ENCODE results near the gene SYNJ1.

SYNJ1 gene

DNA sequence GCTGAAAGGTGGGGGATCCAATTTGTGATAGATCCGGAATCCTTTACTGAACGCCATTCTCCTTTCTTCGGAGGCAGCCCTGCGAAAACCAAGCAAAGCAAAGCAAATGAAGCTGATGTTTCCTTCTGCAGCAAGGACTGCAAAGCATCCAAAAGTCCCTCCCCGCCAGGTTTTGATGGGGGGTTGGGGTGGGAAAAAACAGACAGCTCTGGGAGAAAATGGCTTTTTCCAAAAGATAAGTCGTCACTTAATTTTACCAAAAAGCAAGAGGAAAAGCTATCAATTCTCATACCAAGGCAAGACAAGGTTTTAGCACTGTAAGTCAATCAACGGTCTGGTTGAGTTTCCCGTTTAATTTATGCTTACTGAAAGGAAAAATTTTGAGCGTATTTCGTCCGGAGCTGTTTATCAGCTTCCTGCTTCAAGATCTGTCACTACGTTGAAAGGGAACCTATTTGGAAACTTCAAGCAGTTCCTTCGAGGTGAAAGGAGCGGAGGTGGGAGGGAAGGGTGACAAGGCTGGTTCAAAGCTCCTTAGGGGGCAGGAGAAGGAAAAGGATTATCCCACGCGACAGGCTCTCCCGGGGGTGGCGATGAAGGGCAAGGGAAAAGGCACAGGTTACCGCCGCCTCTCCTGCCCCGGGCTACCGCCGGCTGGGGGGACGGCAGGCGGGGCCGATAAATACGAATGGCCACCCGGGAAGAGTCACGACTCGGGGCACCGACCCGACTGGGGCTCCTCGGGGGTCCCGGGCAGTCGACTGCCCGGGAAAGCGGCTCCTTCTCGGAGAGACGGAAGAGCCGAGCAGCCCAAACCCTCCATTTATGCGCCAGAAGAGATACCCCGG, 750 bp downstream of the SYNJ1 start:
- peak; percentile 26 for DNase-seq (ENCODE audit: low read depth, low spot score)

DNA sequence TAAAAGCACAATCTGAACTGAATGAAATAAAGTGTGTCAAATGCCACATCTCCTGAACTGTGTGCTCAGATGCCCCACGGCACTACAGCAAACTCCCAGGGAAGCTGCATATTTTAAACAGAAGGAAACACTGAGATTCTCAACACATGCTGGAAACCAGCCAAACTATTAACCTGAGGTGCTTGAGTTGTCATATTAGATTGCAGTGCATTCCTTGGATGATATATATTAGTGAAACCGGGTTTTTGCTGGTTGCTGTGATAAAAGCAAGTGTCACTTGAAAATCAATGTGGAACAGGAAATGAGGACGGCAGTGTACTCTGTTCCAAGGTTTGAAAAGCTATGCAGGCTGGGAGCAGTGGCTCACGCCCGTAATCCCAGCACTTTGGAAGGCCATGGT, 8.7 kb downstream of the SYNJ1 start:
- in situ Hi-C loops (cut with HindIII; ENCODE audit: low sequenced_read_pairs), result no loop called here
- H3K4me3 ChIP-seq (ENCODE audit: low read depth, low read length), result no peak overlapping the region
- TF ChIP-seq, protein P1, sequence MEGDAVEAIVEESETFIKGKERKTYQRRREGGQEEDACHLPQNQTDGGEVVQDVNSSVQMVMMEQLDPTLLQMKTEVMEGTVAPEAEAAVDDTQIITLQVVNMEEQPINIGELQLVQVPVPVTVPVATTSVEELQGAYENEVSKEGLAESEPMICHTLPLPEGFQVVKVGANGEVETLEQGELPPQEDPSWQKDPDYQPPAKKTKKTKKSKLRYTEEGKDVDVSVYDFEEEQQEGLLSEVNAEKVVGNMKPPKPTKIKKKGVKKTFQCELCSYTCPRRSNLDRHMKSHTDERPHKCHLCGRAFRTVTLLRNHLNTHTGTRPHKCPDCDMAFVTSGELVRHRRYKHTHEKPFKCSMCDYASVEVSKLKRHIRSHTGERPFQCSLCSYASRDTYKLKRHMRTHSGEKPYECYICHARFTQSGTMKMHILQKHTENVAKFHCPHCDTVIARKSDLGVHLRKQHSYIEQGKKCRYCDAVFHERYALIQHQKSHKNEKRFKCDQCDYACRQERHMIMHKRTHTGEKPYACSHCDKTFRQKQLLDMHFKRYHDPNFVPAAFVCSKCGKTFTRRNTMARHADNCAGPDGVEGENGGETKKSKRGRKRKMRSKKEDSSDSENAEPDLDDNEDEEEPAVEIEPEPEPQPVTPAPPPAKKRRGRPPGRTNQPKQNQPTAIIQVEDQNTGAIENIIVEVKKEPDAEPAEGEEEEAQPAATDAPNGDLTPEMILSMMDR (IDR thresholded peaks at IDR 0.05; ENCODE audit: low read depth, low read length), result no peak
- no peak for DNase-seq (ENCODE audit: low read depth, low spot score)

More for the DNA sequence above, 750 bp downstream of the SYNJ1 start:
- in situ Hi-C loops (cut with HindIII; ENCODE audit: low sequenced_read_pairs), result no loop called here
- peak overlapping the region; percentile 93 for H3K4me3 ChIP-seq (ENCODE audit: low read depth, low read length)
- TF ChIP-seq, protein P1 (IDR thresholded peaks at IDR 0.05; ENCODE audit: low read depth, low read length), result no peak

DNA sequence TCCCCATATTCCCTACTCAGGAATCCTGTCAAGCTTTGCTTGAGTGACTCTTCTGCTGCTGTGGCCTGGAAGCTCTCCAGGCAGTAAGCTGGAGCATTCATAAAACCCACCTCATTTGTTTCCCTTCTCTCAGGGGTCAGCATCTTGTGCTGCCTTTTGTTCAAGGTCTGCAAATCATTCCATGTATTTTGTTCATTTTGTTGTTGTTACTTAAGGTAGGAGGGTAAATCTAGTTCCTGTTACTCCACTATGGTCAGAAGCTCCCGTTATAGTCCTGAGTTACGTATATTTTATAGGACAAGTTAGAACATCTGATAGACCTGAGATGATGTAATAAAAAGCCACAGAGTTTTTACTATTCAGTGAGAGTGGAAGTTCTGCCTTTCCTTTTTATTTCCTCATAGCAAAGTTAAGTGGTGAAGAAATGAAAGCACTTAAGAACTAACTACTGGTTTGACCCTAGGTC, 9.9 kb downstream of the SYNJ1 start:
- peak; percentile 40 for DNase-seq (ENCODE audit: low read depth, low spot score)
- no peak overlapping the region for H3K4me3 ChIP-seq (ENCODE audit: low read depth, low read length)
- in situ Hi-C loops (cut with HindIII; ENCODE audit: low sequenced_read_pairs), result no loop called here
- TF ChIP-seq, protein P1 (IDR thresholded peaks at IDR 0.05; ENCODE audit: low read depth, low read length), result no peak

DNA sequence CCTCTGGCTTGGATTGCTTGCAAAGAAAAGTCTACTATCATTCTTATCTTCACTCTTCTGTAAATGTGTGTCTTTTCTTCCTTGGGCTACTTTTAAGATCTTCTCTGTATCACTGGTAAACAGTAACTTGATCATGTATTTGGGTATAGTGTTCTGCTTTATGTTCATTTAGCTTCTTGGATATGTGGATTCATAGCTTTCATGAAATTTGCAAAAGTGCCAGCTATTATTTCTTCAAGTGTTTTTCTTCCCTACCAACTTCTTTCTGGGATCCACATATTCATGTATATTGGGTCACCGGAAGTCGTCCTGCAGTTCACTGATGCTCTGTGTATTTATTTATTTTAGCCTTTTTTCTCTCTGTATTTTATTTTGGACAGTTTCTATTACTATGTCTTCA, 11.3 kb downstream of the SYNJ1 start:
- in situ Hi-C loops (cut with HindIII; ENCODE audit: low sequenced_read_pairs), result no loop called here
- TF ChIP-seq, protein P1 (IDR thresholded peaks at IDR 0.05; ENCODE audit: low read depth, low read length), result no peak
- H3K4me3 ChIP-seq (ENCODE audit: low read depth, low read length), result no peak overlapping the region
- DNase-seq (ENCODE audit: low read depth, low spot score), result no peak

DNA sequence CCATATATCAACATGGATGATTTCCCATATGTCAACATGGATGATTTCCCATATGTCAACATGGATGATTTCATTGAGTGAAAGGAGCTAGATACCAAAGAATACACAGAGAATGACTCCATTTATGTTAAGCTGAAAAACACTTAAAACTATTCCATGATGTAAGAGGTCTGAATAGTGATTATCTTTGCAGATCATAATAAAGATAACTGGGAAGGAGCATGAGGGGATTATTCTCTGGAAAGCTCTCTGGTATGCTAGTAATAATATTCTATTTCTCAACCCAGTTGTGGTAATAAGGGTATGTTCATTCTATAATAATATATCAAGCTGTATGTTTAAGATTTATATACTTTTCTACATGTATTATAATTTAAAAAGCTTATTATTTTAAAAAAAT, 14.1 kb downstream of the SYNJ1 start:
- no peak overlapping the region for H3K4me3 ChIP-seq (ENCODE audit: low read depth, low read length)
- in situ Hi-C loops (cut with HindIII; ENCODE audit: low sequenced_read_pairs), result no loop called here
- TF ChIP-seq, protein P1 (IDR thresholded peaks at IDR 0.05; ENCODE audit: low read depth, low read length), result no peak
- no peak for DNase-seq (ENCODE audit: low read depth, low spot score)

DNA sequence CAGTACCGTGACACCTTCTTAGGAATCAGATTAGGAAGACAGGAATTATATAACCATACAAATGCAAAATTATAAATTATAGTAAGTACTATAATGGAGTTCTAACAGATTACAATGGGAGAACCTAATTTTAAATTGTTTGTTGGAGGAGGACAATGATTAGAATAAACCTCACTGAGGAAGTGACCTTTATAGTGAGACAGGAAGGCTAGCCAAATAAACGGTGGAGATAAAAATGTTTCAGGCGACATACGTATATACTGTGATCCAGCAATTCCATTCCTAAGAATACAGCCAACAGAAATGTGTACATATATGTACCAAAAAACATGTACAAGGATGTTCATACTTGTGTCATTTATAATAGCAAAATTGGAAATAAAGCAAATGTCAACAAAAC, 15.2 kb downstream of the SYNJ1 start:
- no peak for DNase-seq (ENCODE audit: low read depth, low spot score)
- H3K4me3 ChIP-seq (ENCODE audit: low read depth, low read length), result no peak overlapping the region
- in situ Hi-C loops (cut with HindIII; ENCODE audit: low sequenced_read_pairs), result no loop called here
- TF ChIP-seq, protein P1 (IDR thresholded peaks at IDR 0.05; ENCODE audit: low read depth, low read length), result no peak

Data from astrocyte of the spinal cord (primary cell).